ENCODE measurements around the gene CTDSP2.
A peak's percentile ranks its signal among the peaks of the same experiment; 100 is the strongest.
"Not testable (repeated sequence)": the region's sequence is repeated elsewhere in the genome, so short reads cannot be mapped to it uniquely, and the experiment has no call there.

The CTDSP2 gene

GRCh38 chr12:57846577-57847319 lies at the start of gene CTDSP2:
Gene CTDSP2, minus strand, starts transcription at chr12:57846729. Its CDS starts 294 bp downstream, at chr12:57846435.
- peak; percentile 68 for DNase-seq (ENCODE audit: low read depth)

GRCh38 chr12:57896115-57896433 lies 49.5 kb upstream of the CTDSP2 start:
- no peak for DNase-seq (ENCODE audit: low read depth)

- DNase-seq (ENCODE audit: low read depth), result no peak
Measured at GRCh38 chr12:57895389-57896114, 49.0 kb upstream of the CTDSP2 start.

GRCh38 chr12:57894399-57895292 lies 48.1 kb upstream of the CTDSP2 start:
- no peak for DNase-seq (ENCODE audit: low read depth)

- DNase-seq (ENCODE audit: low read depth), result no peak
Measured at GRCh38 chr12:57893431-57894353, 47.2 kb upstream of the CTDSP2 start.

GRCh38 chr12:57892232-57892972 lies 45.9 kb upstream of the CTDSP2 start:
- no peak for DNase-seq (ENCODE audit: low read depth)

- no peak for DNase-seq (ENCODE audit: low read depth)
Measured at GRCh38 chr12:57891542-57892228, 45.2 kb upstream of the CTDSP2 start.

- DNase-seq (ENCODE audit: low read depth), result no peak
Measured at GRCh38 chr12:57890191-57891115, 43.9 kb upstream of the CTDSP2 start.

- no peak for DNase-seq (ENCODE audit: low read depth)
Measured at GRCh38 chr12:57889500-57889989, 43.0 kb upstream of the CTDSP2 start.

- DNase-seq (ENCODE audit: low read depth), result no peak
Measured at GRCh38 chr12:57888409-57889157, 42.1 kb upstream of the CTDSP2 start.

GRCh38 chr12:57887631-57888408 lies 41.3 kb upstream of the CTDSP2 start:
- no peak for DNase-seq (ENCODE audit: low read depth)

- DNase-seq (ENCODE audit: low read depth), result not testable (repeated sequence)
Measured at GRCh38 chr12:57886964-57887363, 40.4 kb upstream of the CTDSP2 start.

- no peak for DNase-seq (ENCODE audit: low read depth)
Measured at GRCh38 chr12:57886542-57886941, 40.0 kb upstream of the CTDSP2 start.

- no peak for DNase-seq (ENCODE audit: low read depth)
Measured at GRCh38 chr12:57885207-57885606, 38.7 kb upstream of the CTDSP2 start.

- DNase-seq (ENCODE audit: low read depth), result no peak
Measured at GRCh38 chr12:57883700-57884099, 37.2 kb upstream of the CTDSP2 start.

GRCh38 chr12:57883057-57883456 lies 36.5 kb upstream of the CTDSP2 start:
- no peak for DNase-seq (ENCODE audit: low read depth)

GRCh38 chr12:57882575-57882974 lies 36.0 kb upstream of the CTDSP2 start:
- DNase-seq (ENCODE audit: low read depth), result no peak
